Measurements from ENCODE around the gene S1PR4. TPM values are rescaled to one million over a fixed set of nuclear protein-coding genes. Genes with fewer than 3 reads are reported as not detected.

S1PR4 gene
- total and polyA plus RNA-seq, 2 of the 8 experiments (the other 6 are each of a cell fraction or from before 2014, with no cell fraction given): not detected

- Histone ChIP-seq H2BK5ac (ENCODE audit: low read depth, low read length) (no peak overlapping the region), H3K4me1 (replicated peaks in 1 of 4; ENCODE audit: control insufficient read depth in 3 of 4, insufficient read depth in 4 of 4, low read length in 3 of 4) (peaks cover 0 to 5% (median 0%) of the 10 kb centered on the region in 4 experiments; a peak in 2 of 7 replicates), H2AFZ (ENCODE audit: low read length) (no peak overlapping the region), H3K79me2 (ENCODE audit: control insufficient read depth in 1 of 2, insufficient read depth in 2 of 2, low read length in 2 of 2) (no peaks in the 10 kb centered on the region), H3K36me3 (ENCODE audit: control insufficient read depth in 2 of 4, insufficient read depth in 4 of 4, low read length in 3 of 4) (peaks cover 3 to 50% (median 17%) of the 10 kb centered on the region in 4 experiments; a peak in 5 of 8 replicates), H3K23ac (ENCODE audit: insufficient read length) (no peak overlapping the region), H4K5ac (ENCODE audit: insufficient read length, low read depth, low read length) (no peak overlapping the region), H3K4ac (replicated peaks; ENCODE audit: insufficient read length, low read depth, low read length) (no peak overlapping the region), H3K9me3 (ENCODE audit: insufficient read depth in 2 of 2, low read depth in 1 of 2, low read length in 1 of 2) (no peaks in the 10 kb centered on the region), H3K23me2 (ENCODE audit: low read depth, low read length) (no peaks in the 10 kb centered on the region), H2BK15ac (ENCODE audit: low read length) (no peak overlapping the region), H3K4me3 (ENCODE audit: extremely low read depth in 1 of 4, insufficient read depth in 2 of 4, low read depth in 3 of 4, low read length in 4 of 4) (no peak overlapping the region), H4K8ac (ENCODE audit: extremely low read depth, insufficient read depth, low read length) (no peak overlapping the region), H3K79me1 (ENCODE audit: low read depth, low read length) (no peaks in the 10 kb centered on the region), H2BK20ac (ENCODE audit: low read length) (no peak overlapping the region), H3K27ac (ENCODE audit: low read depth, low read length) (no peak overlapping the region), H2BK12ac (ENCODE audit: low read depth, low read length) (no peak overlapping the region), H3K4me2 (ENCODE audit: insufficient read depth in 1 of 2, low read depth in 2 of 2, low read length in 2 of 2) (no peak overlapping the region), H2AK5ac (ENCODE audit: low read depth, low read length) (no peak overlapping the region), H3K18ac (ENCODE audit: extremely low read depth, low read length) (no peak overlapping the region), H3K14ac (ENCODE audit: insufficient read length) (no peak overlapping the region), H3K27me3 (replicated peaks in 1 of 4; ENCODE audit: control insufficient read depth in 3 of 4, extremely low read depth in 1 of 4, insufficient read depth in 3 of 4, low read length in 3 of 4) (no peaks in the 10 kb centered on the region), H4K20me1 (replicated peaks in 1 of 2; ENCODE audit: control insufficient read depth in 1 of 2, insufficient read depth in 2 of 2, low read length in 2 of 2) (peaks cover 0 to 18% of the 10 kb centered on the region in 2 experiments), H2BK120ac (replicated peaks; ENCODE audit: low read depth, low read length) (no peak overlapping the region), H3K9ac (replicated peaks in 1 of 4; ENCODE audit: extremely low read depth in 1 of 4, low read depth in 3 of 4, low read length in 3 of 4) (no peak overlapping the region), H4K91ac (replicated peaks; ENCODE audit: insufficient read length, low read length) (no peak overlapping the region), H3K56ac (replicated peaks; ENCODE audit: insufficient read length, low read depth, low read length) (no peak overlapping the region)
- FAIRE-seq (no peak), DNase-seq (ENCODE audit: low read depth in 1 of 2, low spot score in 2 of 2) (no peak)
- POLR2A ChIA-PET (ENCODE audit: partially characterized antibody): no interaction called here
- CTCF ChIA-PET (ENCODE audit: partially characterized antibody): interaction anchor here (1.0 to 2.2 kb wide), 3 partner anchors 15 to 255 kb away, joined by 3 to 8 read pairs (median 5); no protein-coding TSS in a partner anchor
- WGBS, 2 experiments (ENCODE audit: extremely low coverage in 1 of 2, insufficient coverage in 1 of 2, insufficient read length in 1 of 2, insufficient replicate concordance in 2 of 2, low coverage in 1 of 2, low lambda C conversion rate in 2 of 2, missing lambda C conversion rate in 1 of 2): 97% methylated on average over 14 of the region's 28 CpGs; no CpG with 5 or more reads in 1 of the 2 experiments
- TF ChIP-seq SIX5 (IDR thresholded peaks at IDR 0.05; ENCODE audit: low read depth, low read length): no peak
- TF ChIP-seq KDM4A (IDR thresholded peaks at IDR 0.05; ENCODE audit: low read depth, low read length, severe bottlenecking): no peak
- no peak for TF ChIP-seq ZNF274 (IDR thresholded peaks at IDR 0.05; ENCODE audit: borderline replicate concordance, extremely low read depth, low read length)
- no peak for TF ChIP-seq RBBP5 (IDR thresholded peaks at IDR 0.05; ENCODE audit: borderline replicate concordance, low read depth, low read length)
- no peak for TF ChIP-seq GABPA (IDR thresholded peaks at IDR 0.05; ENCODE audit: borderline replicate concordance, insufficient read depth, low read length)
- TF ChIP-seq CBX8 (IDR thresholded peaks at IDR 0.05; ENCODE audit: borderline replicate concordance, low read depth, low read length): no peak
- TF ChIP-seq NANOG (IDR thresholded peaks at IDR 0.05; ENCODE audit: insufficient read depth, low read depth, low read length, poor library complexity, severe bottlenecking): no peak
- TF ChIP-seq SUZ12 (IDR thresholded peaks at IDR 0.05; ENCODE audit: low read length): no peak
- no peak for TF ChIP-seq ATF3 (IDR thresholded peaks at IDR 0.05; ENCODE audit: insufficient read depth, low read depth, low read length)
- TF ChIP-seq, protein P1, sequence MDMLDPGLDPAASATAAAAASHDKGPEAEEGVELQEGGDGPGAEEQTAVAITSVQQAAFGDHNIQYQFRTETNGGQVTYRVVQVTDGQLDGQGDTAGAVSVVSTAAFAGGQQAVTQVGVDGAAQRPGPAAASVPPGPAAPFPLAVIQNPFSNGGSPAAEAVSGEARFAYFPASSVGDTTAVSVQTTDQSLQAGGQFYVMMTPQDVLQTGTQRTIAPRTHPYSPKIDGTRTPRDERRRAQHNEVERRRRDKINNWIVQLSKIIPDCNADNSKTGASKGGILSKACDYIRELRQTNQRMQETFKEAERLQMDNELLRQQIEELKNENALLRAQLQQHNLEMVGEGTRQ (IDR thresholded peaks at IDR 0.05; ENCODE audit: low read length): no peak
Observed at GRCh38 chr19:3206216-3206953, 27.8 kb downstream of the S1PR4 start.
